Measurements from ENCODE around the gene P2RY14. TPM values are rescaled to one million over a fixed set of nuclear protein-coding genes. Genes with fewer than 3 reads are reported as not detected.

Gene P2RY14
- total and polyA plus RNA-seq, 8 donors: 1.7 to 43.2 (median 9.2) TPM

GRCh38 chr3:151314137-151314536 lies 35.8 kb upstream of the P2RY14 start:
- TF ChIP-seq EP300 (IDR thresholded peaks at IDR 0.05) (no peak), POLR2A (IDR thresholded peaks at IDR 0.05) (no peak)
- Histone ChIP-seq H3K27me3 (no peaks in the 10 kb centered on the region), H3K27ac (no peak overlapping the region), H3K36me3 (no peaks in the 10 kb centered on the region), H3K9me3 (no peaks in the 10 kb centered on the region), H3K4me3 (no peak overlapping the region), H3K4me1 (no peaks in the 10 kb centered on the region)
- no peak for DNase-seq
- WGBS, 5 donors: 77 to 96% (median 91%) methylated on average over 2 of the region's 2 CpGs
- intact Hi-C loops (cut with DNase I; ENCODE audit: low total_unique reads): no loop called here

GRCh38 chr3:151312972-151313371 lies 34.6 kb upstream of the P2RY14 start:
- no peak for TF ChIP-seq EP300 (IDR thresholded peaks at IDR 0.05)
- TF ChIP-seq, protein P1, sequence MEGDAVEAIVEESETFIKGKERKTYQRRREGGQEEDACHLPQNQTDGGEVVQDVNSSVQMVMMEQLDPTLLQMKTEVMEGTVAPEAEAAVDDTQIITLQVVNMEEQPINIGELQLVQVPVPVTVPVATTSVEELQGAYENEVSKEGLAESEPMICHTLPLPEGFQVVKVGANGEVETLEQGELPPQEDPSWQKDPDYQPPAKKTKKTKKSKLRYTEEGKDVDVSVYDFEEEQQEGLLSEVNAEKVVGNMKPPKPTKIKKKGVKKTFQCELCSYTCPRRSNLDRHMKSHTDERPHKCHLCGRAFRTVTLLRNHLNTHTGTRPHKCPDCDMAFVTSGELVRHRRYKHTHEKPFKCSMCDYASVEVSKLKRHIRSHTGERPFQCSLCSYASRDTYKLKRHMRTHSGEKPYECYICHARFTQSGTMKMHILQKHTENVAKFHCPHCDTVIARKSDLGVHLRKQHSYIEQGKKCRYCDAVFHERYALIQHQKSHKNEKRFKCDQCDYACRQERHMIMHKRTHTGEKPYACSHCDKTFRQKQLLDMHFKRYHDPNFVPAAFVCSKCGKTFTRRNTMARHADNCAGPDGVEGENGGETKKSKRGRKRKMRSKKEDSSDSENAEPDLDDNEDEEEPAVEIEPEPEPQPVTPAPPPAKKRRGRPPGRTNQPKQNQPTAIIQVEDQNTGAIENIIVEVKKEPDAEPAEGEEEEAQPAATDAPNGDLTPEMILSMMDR (IDR thresholded peaks at IDR 0.05): no peak
- TF ChIP-seq POLR2A (IDR thresholded peaks at IDR 0.05): no peak
- no peak for TF ChIP-seq POLR2AphosphoS5 (IDR thresholded peaks at IDR 0.05)
- H3K27me3 ChIP-seq: no peaks in the 10 kb centered on the region
- intact Hi-C loops (cut with DNase I; ENCODE audit: low total_unique reads): no loop called here
- no peak overlapping the region for H3K4me3 ChIP-seq
- H3K27ac ChIP-seq: no peak overlapping the region
- no peaks in the 10 kb centered on the region for H3K36me3 ChIP-seq
- DNase-seq: no peak
- H3K4me1 ChIP-seq: no peaks in the 10 kb centered on the region
- H3K9me3 ChIP-seq: no peaks in the 10 kb centered on the region
- WGBS, 5 donors: 67 to 81% (median 73%) methylated on average over 3 of the region's 3 CpGs

DNA sequence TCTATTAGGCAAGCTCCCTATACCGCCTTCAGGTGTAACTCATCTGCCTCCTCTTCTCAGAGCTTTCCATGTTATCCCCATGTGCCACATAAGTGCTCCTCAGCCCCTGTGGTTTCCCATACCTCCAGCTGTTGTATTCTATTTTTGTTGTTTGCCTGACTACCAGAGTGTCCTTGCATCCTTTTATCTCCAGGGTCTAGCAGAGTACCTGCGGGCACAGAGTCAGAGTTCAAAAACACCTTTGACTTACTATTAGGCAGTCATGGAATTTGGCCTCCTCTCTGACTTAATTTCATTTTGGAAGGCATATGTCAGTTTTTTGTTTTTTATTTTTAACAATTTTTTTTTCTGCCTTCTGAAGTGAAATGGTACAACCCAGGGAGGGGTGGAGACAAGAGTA lies 31.2 kb upstream of the P2RY14 start:
- intact Hi-C loops (cut with DNase I; ENCODE audit: low total_unique reads): no loop called here
- no peak for DNase-seq
- H3K36me3 ChIP-seq: no peaks in the 10 kb centered on the region
- H3K27ac ChIP-seq: no peak overlapping the region
- WGBS, 5 donors: 93 to 100% (median 98%) methylated on average over 2 of the region's 2 CpGs
- TF ChIP-seq POLR2A (IDR thresholded peaks at IDR 0.05) (no peak), POLR2AphosphoS5 (IDR thresholded peaks at IDR 0.05) (no peak), EP300 (IDR thresholded peaks at IDR 0.05) (no peak)
- TF ChIP-seq, protein P1 (IDR thresholded peaks at IDR 0.05): no peak
- H3K27me3 ChIP-seq: no peaks in the 10 kb centered on the region
- H3K9me3 ChIP-seq: no peaks in the 10 kb centered on the region
- H3K4me3 ChIP-seq: no peak overlapping the region
- H3K4me1 ChIP-seq: peaks cover 7 to 12% (median 9%) of the 10 kb centered on the region in 4 donors

- no peaks in the 10 kb centered on the region for H3K27me3 ChIP-seq
- intact Hi-C loops (cut with DNase I; ENCODE audit: low total_unique reads): no loop called here
- no peaks in the 10 kb centered on the region for H3K36me3 ChIP-seq
- H3K4me1 ChIP-seq: peaks cover 7 to 15% (median 10%) of the 10 kb centered on the region in 4 donors
- no peak for TF ChIP-seq EP300 (IDR thresholded peaks at IDR 0.05)
- TF ChIP-seq, protein P1 (IDR thresholded peaks at IDR 0.05): no peak
- TF ChIP-seq POLR2AphosphoS5 (IDR thresholded peaks at IDR 0.05): no peak
- no peak for TF ChIP-seq POLR2A (IDR thresholded peaks at IDR 0.05)
- H3K9me3 ChIP-seq: no peaks in the 10 kb centered on the region
- no peak overlapping the region for H3K27ac ChIP-seq
- DNase-seq: no peak
- WGBS, 5 donors: 89 to 97% (median 90%) methylated on average over 1 of the region's 1 CpG
- no peak overlapping the region for H3K4me3 ChIP-seq
Measured at GRCh38 chr3:151307583-151308488, 29.5 kb upstream of the P2RY14 start.

- no peaks in the 10 kb centered on the region for H3K9me3 ChIP-seq
- intact Hi-C loops (cut with DNase I; ENCODE audit: low total_unique reads): no loop called here
- H3K4me1 ChIP-seq: peaks cover 7 to 15% (median 10%) of the 10 kb centered on the region in 4 donors
- TF ChIP-seq POLR2A (IDR thresholded peaks at IDR 0.05): no peak
- no peak for TF ChIP-seq EP300 (IDR thresholded peaks at IDR 0.05)
- TF ChIP-seq, protein P1 (IDR thresholded peaks at IDR 0.05): no peak
- no peak for TF ChIP-seq POLR2AphosphoS5 (IDR thresholded peaks at IDR 0.05)
- no peaks in the 10 kb centered on the region for H3K36me3 ChIP-seq
- no peak overlapping the region for H3K4me3 ChIP-seq
- H3K27me3 ChIP-seq: no peaks in the 10 kb centered on the region
- DNase-seq: no peak
- no peak overlapping the region for H3K27ac ChIP-seq
Measured at GRCh38 chr3:151307131-151307530, 28.8 kb upstream of the P2RY14 start.

All from stomach (tissue), 9 donors.